Iris pigment epithelial cell (primary cell): ENCODE results near the gene TNFSF18.
"Not testable (repeated sequence)": the region's sequence is repeated elsewhere in the genome, so short reads cannot be mapped to it uniquely, and the experiment has no call there.

Experiments
- DNase-seq: peaks from one replicate; pipeline ENCODE4 v3.0.0-alpha.2; 2011; ENCODE audit warnings: low read depth

TNFSF18 gene

GRCh38 chr1:173050865-173051264 lies at the start of gene TNFSF18:
Gene TNFSF18 (minus strand): TSS chr1:173050941. CDS start chr1:173050896, 45 bp downstream.
- peak; percentile 86 for DNase-seq

GRCh38 chr1:173099166-173099565 lies 48.4 kb upstream of the TNFSF18 start:
- no peak for DNase-seq

- no peak for DNase-seq
Measured at GRCh38 chr1:173098117-173098516, 47.4 kb upstream of the TNFSF18 start.

GRCh38 chr1:173097001-173097400 lies 46.3 kb upstream of the TNFSF18 start:
- DNase-seq, result peak; percentile 23

- peak; percentile 82 for DNase-seq
Measured at GRCh38 chr1:173095632-173096031, 44.9 kb upstream of the TNFSF18 start.

- DNase-seq, result no peak
Measured at GRCh38 chr1:173094541-173094940, 43.8 kb upstream of the TNFSF18 start.

- DNase-seq, result peak; percentile 36
Measured at GRCh38 chr1:173093691-173094445, 43.1 kb upstream of the TNFSF18 start.

GRCh38 chr1:173084292-173084691 lies 33.6 kb upstream of the TNFSF18 start:
- peak; percentile 22 for DNase-seq

- no peak for DNase-seq
Measured at GRCh38 chr1:173082913-173083312, 32.2 kb upstream of the TNFSF18 start.

- not testable (repeated sequence) for DNase-seq
Measured at GRCh38 chr1:173074217-173074616, 23.5 kb upstream of the TNFSF18 start.

- peak; percentile 69 for DNase-seq
Measured at GRCh38 chr1:173064011-173064410, 13.3 kb upstream of the TNFSF18 start.

GRCh38 chr1:173063171-173063570 lies 12.4 kb upstream of the TNFSF18 start:
- no peak for DNase-seq

GRCh38 chr1:173062150-173062938 lies 11.6 kb upstream of the TNFSF18 start:
- peak; percentile 90 for DNase-seq

GRCh38 chr1:173058556-173058955 lies 7.8 kb upstream of the TNFSF18 start:
- DNase-seq, result no peak

- DNase-seq, result no peak
Measured at GRCh38 chr1:173057984-173058383, 7.2 kb upstream of the TNFSF18 start.

GRCh38 chr1:173056365-173056764 lies 5.6 kb upstream of the TNFSF18 start:
- no peak for DNase-seq

- peak; percentile 27 for DNase-seq
Measured at GRCh38 chr1:173052681-173053196, 2.0 kb upstream of the TNFSF18 start.

GRCh38 chr1:173049322-173049633 lies 1.5 kb downstream of the TNFSF18 start:
- no peak for DNase-seq

GRCh38 chr1:173048621-173049321 lies 2.0 kb downstream of the TNFSF18 start:
- DNase-seq, result peak; percentile 72

GRCh38 chr1:173044656-173045055 lies 6.1 kb downstream of the TNFSF18 start:
- DNase-seq, result no peak

GRCh38 chr1:173043253-173043652 lies 7.5 kb downstream of the TNFSF18 start:
- DNase-seq, result peak; percentile 76

- DNase-seq, result peak; percentile 38
Measured at GRCh38 chr1:173042806-173043205, 7.9 kb downstream of the TNFSF18 start.

- no peak for DNase-seq
Measured at GRCh38 chr1:173039626-173040025, 11.1 kb downstream of the TNFSF18 start.
